Measurements from ENCODE around the gene USO1.

DNA sequence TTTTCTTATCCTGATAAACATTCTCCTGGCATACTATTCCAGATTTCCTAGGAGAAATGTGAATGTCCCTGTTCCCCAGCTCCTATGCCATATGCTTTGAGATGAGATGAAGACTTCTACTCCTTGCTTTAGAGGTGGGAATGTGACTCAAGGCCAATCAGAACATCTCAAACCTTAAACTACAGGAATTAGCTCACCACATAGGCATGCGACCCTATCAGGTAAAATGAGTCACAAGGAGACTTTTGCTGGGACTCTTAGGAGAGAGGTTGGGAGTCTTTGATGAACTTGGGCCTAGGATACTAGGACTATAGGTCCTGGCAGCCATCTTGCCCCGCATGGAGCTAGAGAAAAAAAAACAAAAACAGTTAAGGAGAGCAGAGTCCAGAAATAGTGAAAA, 5.8 kb upstream of the USO1 start:
- TF ChIP-seq TCF4 (CRISPR knock-in tag; IDR thresholded peaks at IDR 0.05; ENCODE audit: borderline replicate concordance) (no peak), GLIS3 (CRISPR knock-in tag; IDR thresholded peaks at IDR 0.05) (no peak), ZNF565 (CRISPR knock-in tag; conservative IDR thresholded peaks at IDR 0.05; ENCODE audit: low read depth) (no peak), TSHZ2 (CRISPR knock-in tag; IDR thresholded peaks at IDR 0.05) (no peak), TOX (CRISPR knock-in tag; IDR thresholded peaks at IDR 0.05; ENCODE audit: borderline replicate concordance) (no peak), ZFP30 (CRISPR knock-in tag; IDR thresholded peaks at IDR 0.05) (no peak), CSDC2 (CRISPR knock-in tag; IDR thresholded peaks at IDR 0.05) (no peak), ZNF70 (CRISPR knock-in tag; IDR thresholded peaks at IDR 0.05) (no peak), RARB (CRISPR knock-in tag; IDR thresholded peaks at IDR 0.05) (no peak), SNAI2 (CRISPR knock-in tag; IDR thresholded peaks at IDR 0.05) (no peak)
- TF ChIP-seq, protein P1, sequence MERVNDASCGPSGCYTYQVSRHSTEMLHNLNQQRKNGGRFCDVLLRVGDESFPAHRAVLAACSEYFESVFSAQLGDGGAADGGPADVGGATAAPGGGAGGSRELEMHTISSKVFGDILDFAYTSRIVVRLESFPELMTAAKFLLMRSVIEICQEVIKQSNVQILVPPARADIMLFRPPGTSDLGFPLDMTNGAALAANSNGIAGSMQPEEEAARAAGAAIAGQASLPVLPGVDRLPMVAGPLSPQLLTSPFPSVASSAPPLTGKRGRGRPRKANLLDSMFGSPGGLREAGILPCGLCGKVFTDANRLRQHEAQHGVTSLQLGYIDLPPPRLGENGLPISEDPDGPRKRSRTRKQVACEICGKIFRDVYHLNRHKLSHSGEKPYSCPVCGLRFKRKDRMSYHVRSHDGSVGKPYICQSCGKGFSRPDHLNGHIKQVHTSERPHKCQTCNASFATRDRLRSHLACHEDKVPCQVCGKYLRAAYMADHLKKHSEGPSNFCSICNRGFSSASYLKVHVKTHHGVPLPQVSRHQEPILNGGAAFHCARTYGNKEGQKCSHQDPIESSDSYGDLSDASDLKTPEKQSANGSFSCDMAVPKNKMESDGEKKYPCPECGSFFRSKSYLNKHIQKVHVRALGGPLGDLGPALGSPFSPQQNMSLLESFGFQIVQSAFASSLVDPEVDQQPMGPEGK (CRISPR knock-in tag; IDR thresholded peaks at IDR 0.05; ENCODE audit: borderline replicate concordance) = no peak
